Measurements from ENCODE around the gene MISP. TPM values are rescaled to one million over a fixed set of nuclear protein-coding genes. Genes with fewer than 3 reads are reported as not detected.

MISP gene
- total RNA-seq, 1 donor: 0.09 TPM

GRCh38 chr19:754530-754929 is 3.6 kb downstream of the MISP start:
- TF ChIP-seq CTCF (IDR thresholded peaks at IDR 0.05; ENCODE audit: insufficient read depth, low read length): no peak
- DNase-seq (ENCODE audit: low read depth): no peak
- H3K4me3 ChIP-seq (ENCODE audit: low read depth, low read length): no peak overlapping the region

- no peak overlapping the region for H3K4me3 ChIP-seq (ENCODE audit: low read depth, low read length)
- TF ChIP-seq CTCF (IDR thresholded peaks at IDR 0.05; ENCODE audit: insufficient read depth, low read length): no peak
- no peak for DNase-seq (ENCODE audit: low read depth)
Observed at GRCh38 chr19:755063-755462, 4.2 kb downstream of the MISP start.

- DNase-seq (ENCODE audit: low read depth): no peak
- no peak overlapping the region for H3K4me3 ChIP-seq (ENCODE audit: low read depth, low read length)
- no peak for TF ChIP-seq CTCF (IDR thresholded peaks at IDR 0.05; ENCODE audit: insufficient read depth, low read length)
Observed at GRCh38 chr19:756236-756635, 5.3 kb downstream of the MISP start.

- no peak for TF ChIP-seq CTCF (IDR thresholded peaks at IDR 0.05; ENCODE audit: insufficient read depth, low read length)
- no peak for DNase-seq (ENCODE audit: low read depth)
- H3K4me3 ChIP-seq (ENCODE audit: low read depth, low read length): no peak overlapping the region
Observed at GRCh38 chr19:756821-757688, 6.1 kb downstream of the MISP start.

GRCh38 chr19:757811-758668 is 7.1 kb downstream of the MISP start:
- no peak overlapping the region for H3K4me3 ChIP-seq (ENCODE audit: low read depth, low read length)
- DNase-seq (ENCODE audit: low read depth): no peak
- no peak for TF ChIP-seq CTCF (IDR thresholded peaks at IDR 0.05; ENCODE audit: insufficient read depth, low read length)

- no peak overlapping the region for H3K4me3 ChIP-seq (ENCODE audit: low read depth, low read length)
- no peak for TF ChIP-seq CTCF (IDR thresholded peaks at IDR 0.05; ENCODE audit: insufficient read depth, low read length)
- no peak for DNase-seq (ENCODE audit: low read depth)
Observed at GRCh38 chr19:763181-763580, 12.3 kb downstream of the MISP start.
